Erythroblast (primary cell): ENCODE measurements around the gene GIPC3.

ENCODE experiments used
- GATA1 ChIP-seq: IDR thresholded peaks from 2 replicates; pipeline ENCODE4 v1.6.1; 2011; ENCODE audit warnings: low read depth, mild to moderate bottlenecking, control low read depth, low read length, moderate library complexity
- POLR2A ChIP-seq: IDR thresholded peaks from 2 replicates; pipeline ENCODE4 v1.6.1; 2011; ENCODE audit warnings: mild to moderate bottlenecking, low read length

DNA sequence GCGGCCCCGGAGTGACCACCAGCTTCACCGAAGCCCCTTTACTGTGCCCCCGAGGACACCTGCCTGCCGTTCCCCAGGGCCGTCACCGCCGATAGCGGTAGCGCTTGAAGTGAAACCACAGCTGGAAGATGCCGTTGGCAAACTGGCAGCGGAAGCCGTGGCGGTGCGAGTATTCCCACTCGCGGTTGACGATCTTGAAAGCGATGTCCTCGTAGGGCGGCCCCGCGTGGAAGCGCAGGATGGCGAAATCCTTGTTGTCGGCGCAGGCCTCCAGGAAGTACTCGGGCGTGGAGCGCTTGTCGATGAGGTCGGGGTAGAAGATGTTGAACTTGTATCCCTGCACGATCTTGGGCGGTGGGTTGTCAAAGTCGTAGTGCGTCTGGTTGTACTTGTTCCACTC is 26.6 kb downstream of the GIPC3 start:
- TF ChIP-seq POLR2A (no peak), GATA1 (no peak)
